RWPE2 (cell line): ENCODE data around the gene ARID5B.

ENCODE experiments used
- ATAC-seq: fragments of 200-7000 bp; cut with Tn5 transposase; 3 replicates; pipeline ENCODE4 v1.9.1; 2021; ENCODE audit warnings: low read depth
- DNase-seq: peaks from one replicate; pipeline ENCODE4 v3.0.0-alpha.2; 2020; ENCODE audit warnings: low spot score
- H3K27ac ChIP-seq: fragments of 450-650 bp; 2 replicates; pipeline ENCODE4 v1.5.1; 2017; ENCODE audit warnings: mild to moderate bottlenecking; ENCODE audit not compliant: poor library complexity, severe bottlenecking
- H3K27me3 ChIP-seq: fragments of 250-450 bp; sonication (Bioruptor Pico); 2 replicates; pipeline ENCODE4 v1.5.1; 2021; ENCODE audit warnings: mild to moderate bottlenecking, moderate library complexity; ENCODE audit not compliant: insufficient read depth, poor library complexity, severe bottlenecking
- H3K36me3 ChIP-seq: fragments of 250-450 bp; sonication (Bioruptor Pico); 2 replicates; pipeline ENCODE4 v1.5.1; 2020; ENCODE audit warnings: low read depth, mild to moderate bottlenecking, moderate library complexity
- H3K4me1 ChIP-seq: fragments of 250-450 bp; sonication (Bioruptor Pico); 2 replicates; pipeline ENCODE4 v1.5.1; 2021; ENCODE audit warnings: mild to moderate bottlenecking, moderate library complexity; ENCODE audit not compliant: insufficient read depth, poor library complexity, severe bottlenecking
- H3K4me3 ChIP-seq: fragments of 250-450 bp; sonication (Bioruptor Pico); 2 replicates; pipeline ENCODE4 v1.5.1; 2021; ENCODE audit warnings: mild to moderate bottlenecking, moderate library complexity; ENCODE audit not compliant: severe bottlenecking
- H3K9me3 ChIP-seq: fragments of 250-450 bp; sonication (Bioruptor Pico); 2 replicates; pipeline ENCODE4 v1.5.1; 2021; ENCODE audit warnings: mild to moderate bottlenecking, moderate library complexity; ENCODE audit not compliant: severe bottlenecking
- CTCF ChIP-seq: fragments of 450-650 bp; IDR thresholded peaks from one replicate; pipeline ENCODE4 v1.5.1; 2017; ENCODE audit warnings: mild to moderate bottlenecking, moderate library complexity; ENCODE audit not compliant: poor library complexity, severe bottlenecking

Gene ARID5B

DNA sequence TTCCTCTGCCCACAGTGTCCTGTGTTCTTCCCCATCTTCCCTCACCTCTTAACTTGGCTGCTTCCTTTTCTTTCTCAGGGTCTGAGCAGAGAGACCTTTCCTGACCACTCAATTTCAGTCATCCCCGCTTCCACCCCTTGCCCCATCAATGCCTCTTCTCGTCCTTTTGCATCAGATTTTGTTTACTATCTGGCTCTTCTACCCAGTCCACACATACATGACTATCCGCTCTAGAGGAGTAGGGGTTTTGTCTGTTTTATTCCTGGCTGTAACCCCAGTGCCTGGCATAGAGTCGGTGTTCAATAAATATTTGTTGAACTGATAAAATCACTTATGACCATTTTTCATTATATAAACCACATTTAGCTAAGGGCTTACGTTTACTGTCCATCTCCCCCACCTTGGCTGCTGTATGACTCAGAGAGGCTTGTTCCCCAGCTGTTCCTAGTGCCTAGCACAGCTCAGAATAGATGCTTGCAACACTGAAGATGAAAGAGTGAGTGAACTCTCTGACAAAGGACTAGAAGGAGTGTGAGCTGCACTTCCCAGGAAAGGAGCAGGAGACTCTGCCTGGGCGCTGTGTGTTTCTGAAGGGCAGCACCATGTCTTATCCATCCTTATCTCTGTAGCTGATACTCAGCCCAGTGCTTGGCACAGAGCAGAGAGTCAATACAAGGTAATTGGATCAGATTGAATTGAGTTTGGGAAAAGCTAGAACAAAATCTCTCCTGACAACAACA is 21.9 kb downstream of the ARID5B start:
- ATAC-seq (peak; percentile 58; the same call in 2 of the 3 replicates), DNase-seq (no peak)
- H3K4me3 ChIP-seq, result no peak overlapping the region
- 0 out of 2 replicates have a peak, but pooled peaks cover 6% of the 10 kb centered on the region for H3K36me3 ChIP-seq
- no peak for TF ChIP-seq CTCF
- H3K27ac ChIP-seq, result no peak overlapping the region
- H3K4me1 ChIP-seq, result no peaks in the 10 kb centered on the region
- H3K27me3 ChIP-seq, result no peaks in the 10 kb centered on the region
- H3K9me3 ChIP-seq, result peaks cover 1% of the 10 kb centered on the region

- H3K36me3 ChIP-seq, result 0 out of 2 replicates have a peak, but pooled peaks cover 6% of the 10 kb centered on the region
- no peaks in the 10 kb centered on the region for H3K4me1 ChIP-seq
- no peak for TF ChIP-seq CTCF
- ATAC-seq (no peak), DNase-seq (no peak)
- no peak overlapping the region for H3K27ac ChIP-seq
- H3K9me3 ChIP-seq, result no peaks in the 10 kb centered on the region
- no peaks in the 10 kb centered on the region for H3K27me3 ChIP-seq
- no peak overlapping the region for H3K4me3 ChIP-seq
These were observed 22.4 kb downstream of the ARID5B start for GRCh38 chr10:61923950-61924274.

DNA sequence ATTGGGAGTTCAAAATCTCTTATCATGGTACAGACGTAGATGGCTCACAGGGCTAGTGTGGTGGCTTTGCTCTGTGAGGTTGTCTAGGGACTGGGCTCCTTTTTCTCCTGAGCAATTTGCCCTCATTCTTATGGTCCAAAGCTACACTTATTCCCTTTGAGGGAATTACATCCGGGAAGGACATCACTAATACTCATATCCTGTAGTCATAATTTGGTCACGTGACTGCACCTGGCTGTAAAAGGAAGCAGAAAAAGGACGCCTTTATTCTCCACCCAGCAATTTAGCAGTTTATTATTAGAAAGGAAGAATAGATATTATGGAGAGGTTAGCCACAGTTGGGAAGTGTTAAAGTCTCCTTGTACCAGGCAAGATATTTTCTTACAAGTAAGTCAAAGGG is 28.1 kb downstream of the ARID5B start:
- peaks cover 3% of the 10 kb centered on the region for H3K9me3 ChIP-seq
- peaks cover 9% of the 10 kb centered on the region for H3K36me3 ChIP-seq
- no peak for TF ChIP-seq CTCF
- ATAC-seq, result no peak
- H3K4me1 ChIP-seq, result peaks cover 16% of the 10 kb centered on the region
- H3K27ac ChIP-seq, result no peak overlapping the region
- no peak overlapping the region for H3K4me3 ChIP-seq
- no peak for DNase-seq
- no peaks in the 10 kb centered on the region for H3K27me3 ChIP-seq

- Histone ChIP-seq H3K4me1 (peaks cover 16% of the 10 kb centered on the region), H3K9me3 (peaks cover 3% of the 10 kb centered on the region), H3K27me3 (no peaks in the 10 kb centered on the region), H3K27ac (peak overlapping the region; percentile 39), H3K4me3 (no peak overlapping the region), H3K36me3 (peaks cover 9% of the 10 kb centered on the region)
- DNase-seq (no peak), ATAC-seq (peak; percentile 94)
- TF ChIP-seq CTCF, result no peak
These were observed 30.3 kb downstream of the ARID5B start for GRCh38 chr10:61931620-61932332.
